ENCODE data around the gene TMA7.

- no peak for TF ChIP-seq POLR2AphosphoS5 (IDR thresholded peaks at IDR 0.05; ENCODE audit: low read depth, low read length)
- no peak for TF ChIP-seq POLR2A (IDR thresholded peaks at IDR 0.05; ENCODE audit: low read depth, low read length)
- TF ChIP-seq TAF1 (IDR thresholded peaks at IDR 0.05; ENCODE audit: borderline replicate concordance, low read depth, low read length) = no peak
Measured at GRCh38 chr3:48413086-48413485, 27.0 kb upstream of the TMA7 start.

All from GM12892 (cell line).